HepG2 (cell line): ENCODE results near the gene ANKIB1. TPM values are rescaled to one million over a fixed set of nuclear protein-coding genes. Genes with fewer than 3 reads are reported as not detected.

ENCODE experiments used
- ATAC-seq: fragments of 200-7000 bp; cut with Tn5 transposase; 3 replicates; pipeline ENCODE4 v1.9.1; 2020; ENCODE audit warnings: mild to moderate bottlenecking, moderate library complexity
- BruUV-seq: library from RNA; stranded (reverse); fragments of 400-500 nt; replicated peaks from 2 replicates; lab custom pipeline; 2021; lab: Mats Ljungman, UMichigan
- CTCF ChIA-PET: fragments of 300-600 bp; formaldehyde crosslinking; extraction: SDS; loops from one replicate; lab custom pipeline; 2021; ENCODE audit warnings: low total read pairs, inconsistent platforms, low intra/inter-chr PET ratio; lab: Yijun Ruan, JAX
- POLR2A ChIA-PET: fragments of 350-600 bp; sonication (Branson Sonifier 250); formaldehyde crosslinking; loops from one replicate; lab custom pipeline; 2020; ENCODE audit warnings: antibody characterized with exemption, inconsistent platforms; lab: Yijun Ruan, JAX
- DNase-seq: peaks from one replicate; pipeline ENCODE4 v3.0.0-alpha.2; 2015; ENCODE audit warnings: low spot score
- FAIRE-seq: peaks from 3 replicates; lab custom pipeline; 2011; peaks lifted over from hg19 to GRCh38; lab: Jason Lieb, UNC
- H2AFZ ChIP-seq: one replicate; pipeline ENCODE4 v1.6.1; 2011; ENCODE audit warnings: low read length, inconsistent platforms
- H3K27ac ChIP-seq: fragments of 300-600 bp; 3 replicates; pipeline ENCODE4 v1.8.0; 2011; ENCODE audit warnings: mixed run types, mild to moderate bottlenecking, mixed read lengths, low read length, inconsistent platforms; ENCODE audit not compliant: insufficient read depth; ENCODE audit errors: extremely low read length
- H3K27me3 ChIP-seq, 2 experiments: fragments of 200-600 bp in 1 of 2; 2 replicates in 1 of 2; 3 replicates in 1 of 2; pipeline versions ENCODE4 v1.6.0 to v1.8.0; 2011; ENCODE audit warnings: low read length in 2 of 2, mild to moderate bottlenecking in 2 of 2, moderate library complexity in 2 of 2, inconsistent platforms in 1 of 2; ENCODE audit not compliant: insufficient read depth in 2 of 2, control insufficient read depth in 1 of 2
- H3K36me3 ChIP-seq, 2 experiments: fragments of 200-600 bp in 1 of 2; replicated peaks in 1 of 2; 2 replicates in 1 of 2; 3 replicates in 1 of 2; pipeline versions ENCODE4 v1.5.1 to v1.8.0; 2011; ENCODE audit warnings: low read length in 2 of 2, inconsistent platforms in 1 of 2; ENCODE audit not compliant: insufficient read depth in 2 of 2, control insufficient read depth in 1 of 2
- H3K4me1 ChIP-seq: 2 replicates; pipeline ENCODE4 v1.5.1; 2012; ENCODE audit warnings: low read length, inconsistent platforms; ENCODE audit not compliant: insufficient read depth
- H3K4me2 ChIP-seq: 2 replicates; pipeline ENCODE4 v1.6.0; 2011; ENCODE audit warnings: low read depth, low read length, inconsistent platforms
- H3K4me3 ChIP-seq, 3 experiments: fragments of 200-600 bp in 1 of 3; sonication (generic), shearing (Covaris generic) in 1 of 3; replicated peaks in 1 of 3; 2 replicates each; pipeline ENCODE4 v1.5.1; 2011 to 2016; ENCODE audit warnings: low read length in 3 of 3, inconsistent platforms in 2 of 3, low read depth in 2 of 3, mild to moderate bottlenecking in 2 of 3, control low read depth in 1 of 3, mixed read lengths in 1 of 3; ENCODE audit not compliant: insufficient read depth in 1 of 3
- H3K79me2 ChIP-seq: one replicate; pipeline ENCODE4 v1.6.1; 2011; ENCODE audit warnings: low read length, inconsistent platforms; ENCODE audit not compliant: insufficient read depth
- H3K9ac ChIP-seq: 2 replicates; pipeline ENCODE4 v1.6.0; 2011; ENCODE audit warnings: mild to moderate bottlenecking, low read depth, low read length, inconsistent platforms; ENCODE audit not compliant: insufficient read depth
- H3K9me3 ChIP-seq: 2 replicates; pipeline ENCODE4 v1.5.1; 2012; ENCODE audit warnings: mild to moderate bottlenecking, low read length
- H4K20me1 ChIP-seq: 2 replicates; pipeline ENCODE4 v1.6.0; 2011; ENCODE audit warnings: inconsistent platforms, mild to moderate bottlenecking, low read length, moderate library complexity; ENCODE audit not compliant: insufficient read depth
- AFF4 ChIP-seq: sonication (generic); formaldehyde crosslinking; IDR thresholded peaks from 2 replicates; pipeline ENCODE4 v1.4.0; 2020; ENCODE audit warnings: missing genetic modification reagents
- EP300 ChIP-seq, 3 experiments: sonication (generic) in 1 of 3; formaldehyde crosslinking in 1 of 3; IDR thresholded peaks; 2 replicates each; pipeline versions ENCODE4 v1.5.1 to v1.6.1; 2011 to 2020; ENCODE audit warnings: low read depth in 2 of 3, low read length in 2 of 3, borderline replicate concordance in 1 of 3, improper control_type of control experiment in 1 of 3, mild to moderate bottlenecking in 1 of 3, missing genetic modification reagents in 1 of 3, moderate library complexity in 1 of 3
- FOXM1 ChIP-seq: sonication (generic); formaldehyde crosslinking; IDR thresholded peaks from 2 replicates; pipeline ENCODE4 v1.5.0; 2020; ENCODE audit warnings: missing genetic modification reagents
- HMGXB4 ChIP-seq, 2 experiments: sonication (generic) in 1 of 2; formaldehyde crosslinking in 1 of 2; IDR thresholded peaks; 2 replicates each; pipeline versions ENCODE4 v1.4.0 to v1.6.1; 2018 to 2020; ENCODE audit warnings: missing genetic modification reagents in 2 of 2, borderline replicate concordance in 1 of 2, low read depth in 1 of 2, mild to moderate bottlenecking in 1 of 2, missing biosample characterization in 1 of 2
- ISX ChIP-seq: sonication (generic); formaldehyde crosslinking; conservative IDR thresholded peaks from 2 replicates; pipeline ENCODE4 v1.5.0; 2020; ENCODE audit warnings: missing genetic modification reagents
- MAFK ChIP-seq, 2 experiments: IDR thresholded peaks in 1 of 2; conservative IDR thresholded peaks in 1 of 2; 2 replicates each; pipeline ENCODE4 v1.6.1; 2011; ENCODE audit warnings: improper control_type of control experiment in 2 of 2, low read length in 2 of 2
- PCBP2 ChIP-seq: fragments of 200-400 bp; formaldehyde crosslinking; optimal IDR thresholded peaks from 2 replicates; pipeline ENCODE3; 2018; ENCODE audit warnings: low read length, low read depth; ENCODE audit not compliant: poor library complexity, severe bottlenecking
- SCMH1 ChIP-seq: sonication (generic); formaldehyde crosslinking; IDR thresholded peaks from 2 replicates; pipeline ENCODE4 v1.9.0; 2021; ENCODE audit warnings: missing genetic modification reagents, mild to moderate bottlenecking, borderline replicate concordance
- ZNF205 ChIP-seq: IDR thresholded peaks from 2 replicates; pipeline ENCODE4 v1.6.1; 2018; ENCODE audit warnings: missing biosample characterization, missing genetic modification reagents
- ZNF24 ChIP-seq: fragments of 450-650 bp; IDR thresholded peaks from 2 replicates; pipeline ENCODE4 v1.6.1; 2017; ENCODE audit warnings: antibody characterized with exemption, mild to moderate bottlenecking
- ZNF3 ChIP-seq: IDR thresholded peaks from 2 replicates; pipeline ENCODE4 v1.7.0; 2017; ENCODE audit warnings: inconsistent platforms
- ZNF414 ChIP-seq: sonication (generic); formaldehyde crosslinking; IDR thresholded peaks from 2 replicates; pipeline ENCODE4 v1.5.0; 2020; ENCODE audit warnings: missing genetic modification reagents
- ZNF572 ChIP-seq: sonication (generic); formaldehyde crosslinking; IDR thresholded peaks from 2 replicates; pipeline ENCODE4 v1.5.1; 2020; ENCODE audit warnings: mild to moderate bottlenecking, missing genetic modification reagents
- ZNF780A ChIP-seq: sonication (generic); formaldehyde crosslinking; IDR thresholded peaks from 2 replicates; pipeline ENCODE4 v1.8.0; 2022; ENCODE audit warnings: mild to moderate bottlenecking, missing genetic modification reagents, moderate library complexity
- ZSCAN20 ChIP-seq: sonication (generic); formaldehyde crosslinking; IDR thresholded peaks from 2 replicates; pipeline ENCODE4 v1.4.0; 2020; ENCODE audit warnings: missing genetic modification reagents, mild to moderate bottlenecking, borderline replicate concordance
- ZXDC ChIP-seq: sonication (generic); formaldehyde crosslinking; IDR thresholded peaks from 2 replicates; pipeline ENCODE4 v1.5.0; 2020; ENCODE audit warnings: mild to moderate bottlenecking, missing genetic modification reagents
- WGBS: methylation state at CpG from one replicate; pipeline ENCODE4 v1.1.6; 2017; ENCODE audit warnings: low lambda C conversion rate; 5-methylcytosine and 5-hydroxymethylcytosine counted together
- in situ Hi-C: cut with HindIII; loops from 2 replicates; pipeline ENCODE4 v1.10.0; 2017; ENCODE audit warnings: low pct_unique_long_range_greater_than_20kb; ENCODE audit not compliant: extremely low pct_ligation_motif_present
- intact Hi-C: fragments of 100-400 bp; cut with micrococcal nuclease; formaldehyde crosslinking; loops from one replicate; pipeline ENCODE4 v1.10.0; 2022; ENCODE audit not compliant: unreplicated experiment
- polyA plus RNA-seq, 8 experiments: library from polyadenylated mRNA; depleted of rRNA in 3 of 8; stranded (reverse) in 7 of 8; unstranded in 1 of 8; fragments of >200 nt; fragmentation: Illumina TruSeq in 4 of 8; extraction: Trizol in 4 of 8; gene quantifications; 2 replicates each; pipeline versions ENCODE4 v1.2.1 to v1.2.3, GENCODE V29; 2011 to 2016; ENCODE audit warnings: low read depth in 4 of 8, missing spikeins in 1 of 8, mixed read lengths in 1 of 8; ENCODE audit not compliant: insufficient read depth in 1 of 8
- total RNA-seq, 5 experiments: library from RNA; depleted of rRNA; stranded (reverse); fragments of >200 nt; fragmentation: Illumina TruSeq; extraction: Trizol; gene quantifications; 2 replicates each; pipeline ENCODE4 v1.2.3, GENCODE V29; 2016; ENCODE audit warnings: low read depth in 1 of 5

ANKIB1 gene
- total and polyA plus RNA-seq, 2 of the 13 experiments (the other 11 are each of a cell fraction or from before 2014, with no cell fraction given) = 28.7 to 29.6 TPM

GRCh38 chr7:92289321-92289720 lies 43.5 kb downstream of the ANKIB1 start:
- ATAC-seq = no peak
- peaks cover 11% of the 10 kb centered on the region for H3K4me1 ChIP-seq
- no peaks in the 10 kb centered on the region for H3K27me3 ChIP-seq
- no TSS peak for BruUV-seq
- DNase-seq = no peak
- no peaks in the 10 kb centered on the region for H4K20me1 ChIP-seq
- H2AFZ ChIP-seq = no peak overlapping the region
- no peak overlapping the region for H3K4me3 ChIP-seq
- H3K36me3 ChIP-seq = no peaks in the 10 kb centered on the region
- intact Hi-C loops = no loop called here
- H3K9ac ChIP-seq = no peak overlapping the region
- no peak for FAIRE-seq
- 98% methylated on average over 2 of the region's 2 CpGs for WGBS
- ChIA-PET POLR2A (no interaction called here), CTCF (no interaction called here)
- in situ Hi-C loops = no loop called here
- H3K4me2 ChIP-seq = no peak overlapping the region
- H3K9me3 ChIP-seq = no peaks in the 10 kb centered on the region
- H3K79me2 ChIP-seq = peaks cover 20% of the 10 kb centered on the region
- no peak overlapping the region for H3K27ac ChIP-seq
- TF ChIP-seq HMGXB4 (CRISPR knock-in tag; IDR thresholded peaks at IDR 0.05; ENCODE audit: borderline replicate concordance in 1 of 2, low read depth in 1 of 2) (no peak), ZNF780A (no peak), FOXM1 (no peak), ISX (CRISPR knock-in tag) (no peak), ZSCAN20 (CRISPR knock-in tag) (no peak), ZNF205 (CRISPR knock-in tag) (no peak), ZXDC (CRISPR knock-in tag) (no peak), MAFK (conservative IDR thresholded peaks at IDR 0.05 in 1 of 2, IDR thresholded peaks at IDR 0.05 in 1 of 2; ENCODE audit: low read length in 2 of 2) (no peak), ZNF414 (CRISPR knock-in tag) (no peak), EP300 (IDR thresholded peaks at IDR 0.05; ENCODE audit: low read depth in 2 of 2, low read length in 2 of 2) (no peak), EP300 (CRISPR knock-in tag; IDR thresholded peaks at IDR 0.05; ENCODE audit: borderline replicate concordance) (no peak), PCBP2 (no peak), SCMH1 (CRISPR knock-in tag) (no peak), ZNF3 (no peak), ZNF24 (no peak), AFF4 (CRISPR knock-in tag) (no peak), ZNF572 (CRISPR knock-in tag) (no peak)
